Left lobe of liver (tissue), 2 donors: ENCODE measurements around the gene SRP72. TPM values are rescaled to one million over a fixed set of nuclear protein-coding genes. Genes with fewer than 3 reads are reported as not detected.
A peak's percentile ranks its signal among the peaks of the same experiment; 100 is the strongest.
"Not testable (repeated sequence)": the region's sequence is repeated elsewhere in the genome, so short reads cannot be mapped to it uniquely, and the experiment has no call there.

Experiments used
- ATAC-seq: fragments of 200-7000 bp; cut with Tn5 transposase; one replicate; pipeline ENCODE4 v1.9.1; 2020; ENCODE audit warnings: mild to moderate bottlenecking, moderate library complexity
- DNase-seq: peaks from one replicate; pipeline ENCODE4 v3.0.0-alpha.2; 2020; ENCODE audit warnings: low spot score
- total RNA-seq: library from RNA; stranded (reverse); gene quantifications from one replicate; pipeline ENCODE4 v1.2.1, GENCODE V29; 2021
- donor health status: DM: no; HTN: no; CAD: no; lungs with moderate emphysema.
- donor health status: DM: no; HTN: yes; CAD: no.

SRP72 gene
- total RNA-seq, result 40.1 TPM

- DNase-seq, result peak; percentile 85
- ATAC-seq, result peak; percentile 98
These were observed at the start of gene SRP72 for GRCh38 chr4:56467284-56468096. TSS of gene SRP72 (plus strand) at chr4:56467617. CDS start at chr4:56467636, 19 bp downstream.

- ATAC-seq (no peak), DNase-seq (no peak)
These were observed 43.2 kb upstream of the SRP72 start for GRCh38 chr4:56424176-56424575.

GRCh38 chr4:56424697-56425514 lies 42.5 kb upstream of the SRP72 start:
- DNase-seq, result no peak
- peak; percentile 72 for ATAC-seq

- no peak for DNase-seq
- no peak for ATAC-seq
These were observed 41.9 kb upstream of the SRP72 start for GRCh38 chr4:56425518-56425917.

GRCh38 chr4:56426273-56426672 lies 41.1 kb upstream of the SRP72 start:
- ATAC-seq (no peak), DNase-seq (no peak)

GRCh38 chr4:56427179-56427578 lies 40.2 kb upstream of the SRP72 start:
- ATAC-seq (no peak), DNase-seq (no peak)

- DNase-seq, result no peak
- ATAC-seq, result no peak
These were observed 37.2 kb upstream of the SRP72 start for GRCh38 chr4:56430203-56430602.

- DNase-seq (no peak), ATAC-seq (no peak)
These were observed 34.1 kb upstream of the SRP72 start for GRCh38 chr4:56433280-56433679.

GRCh38 chr4:56434599-56435139 lies 32.7 kb upstream of the SRP72 start:
- DNase-seq (no peak), ATAC-seq (peak; percentile 20)

- DNase-seq (peak; percentile 98), ATAC-seq (peak; percentile 89)
These were observed 32.1 kb upstream of the SRP72 start, which contains the start of gene PPAT for GRCh38 chr4:56435140-56435926. TSS of gene PPAT (minus strand) at chr4:56435615. CDS start at chr4:56435477, 138 bp downstream.

- ATAC-seq (no peak), DNase-seq (no peak)
These were observed 28.7 kb upstream of the SRP72 start for GRCh38 chr4:56438766-56439165.

- no peak for ATAC-seq
- DNase-seq, result no peak
These were observed 26.4 kb upstream of the SRP72 start for GRCh38 chr4:56440983-56441382.

- DNase-seq, result no peak
- ATAC-seq, result peak; percentile 56
These were observed 22.7 kb upstream of the SRP72 start for GRCh38 chr4:56444719-56445118.

GRCh38 chr4:56445699-56446098 lies 21.7 kb upstream of the SRP72 start:
- ATAC-seq (no peak), DNase-seq (no peak)

- ATAC-seq, result no peak
- no peak for DNase-seq
These were observed 19.1 kb upstream of the SRP72 start for GRCh38 chr4:56448301-56448700.

- DNase-seq, ATAC-seq: not testable (repeated sequence)
These were observed 17.9 kb upstream of the SRP72 start for GRCh38 chr4:56449475-56449874.

- ATAC-seq (no peak), DNase-seq (no peak)
These were observed 17.1 kb upstream of the SRP72 start for GRCh38 chr4:56450342-56450741.

GRCh38 chr4:56460085-56460484 lies 7.3 kb upstream of the SRP72 start:
- DNase-seq, result no peak
- no peak for ATAC-seq

GRCh38 chr4:56462157-56462556 lies 5.3 kb upstream of the SRP72 start:
- DNase-seq (no peak), ATAC-seq (no peak)

GRCh38 chr4:56463711-56464110 lies 3.7 kb upstream of the SRP72 start:
- DNase-seq, result no peak
- no peak for ATAC-seq

- ATAC-seq, result no peak
- no peak for DNase-seq
These were observed 2.8 kb upstream of the SRP72 start for GRCh38 chr4:56464581-56464980.
